NCI-H1930 (cell line): Measurements from ENCODE around the gene EIF2S2.

ENCODE experiments used
- DNase-seq, 2 experiments: peaks; one replicate each; lab custom pipeline; 2025; lab: John Stamatoyannopoulos, UW

The EIF2S2 gene

DNA sequence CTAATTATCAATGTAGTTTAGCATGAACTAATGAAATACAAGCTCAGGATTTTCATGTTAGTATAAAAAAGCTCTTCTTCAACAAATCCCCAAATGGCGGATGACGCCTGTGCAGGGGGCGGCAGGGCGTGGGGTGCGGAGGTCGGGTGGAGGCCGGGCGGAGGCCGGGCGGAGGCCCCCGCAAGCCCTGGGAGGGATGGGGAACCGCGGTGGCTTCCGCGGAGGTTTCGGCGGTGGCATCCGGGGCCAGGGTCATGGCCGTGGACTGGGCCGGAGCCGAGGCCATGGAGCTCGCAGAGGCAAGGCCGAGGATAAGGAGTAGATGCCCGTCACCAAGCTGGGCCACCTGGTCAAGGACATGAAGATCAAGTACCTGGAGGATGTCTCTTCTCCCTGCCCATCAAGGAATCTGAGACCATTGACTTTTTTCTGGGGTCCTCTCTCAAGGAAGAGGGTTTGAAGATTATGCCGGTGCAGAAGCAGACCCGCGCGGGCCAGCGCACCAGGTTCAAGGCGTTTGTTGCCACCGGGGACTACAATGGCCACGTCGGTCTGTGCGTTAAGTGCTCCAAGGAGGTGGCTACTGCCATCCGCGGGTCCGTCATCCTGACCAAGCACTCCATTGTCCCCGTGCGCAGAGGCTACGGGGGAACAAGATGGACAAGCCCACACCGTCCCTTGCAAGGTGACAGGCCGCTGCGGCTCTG lies 10.4 kb upstream of the EIF2S2 start:
- no peak for DNase-seq

- DNase-seq, result no peak
These were observed 8.2 kb upstream of the EIF2S2 start for GRCh38 chr20:34120213-34120612.

DNA sequence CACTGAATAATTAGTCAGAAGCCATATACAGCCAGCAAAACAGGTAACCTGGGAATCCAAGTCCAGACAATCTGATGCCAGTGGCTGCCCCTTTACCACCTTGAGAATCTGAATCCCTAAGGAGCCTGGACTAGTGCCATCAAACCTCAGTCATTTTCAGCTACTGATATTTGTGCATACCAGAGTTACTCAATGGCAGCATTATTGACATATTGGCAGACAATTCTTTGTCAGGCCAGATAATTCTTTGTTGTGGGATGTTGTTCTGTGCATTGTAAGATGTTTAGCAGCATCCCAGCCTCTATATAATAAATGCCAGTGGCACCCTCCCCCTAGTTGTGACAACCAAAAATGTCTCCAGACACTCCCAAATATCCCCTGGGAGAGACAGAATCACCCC lies 3.2 kb upstream of the EIF2S2 start:
- no peak for DNase-seq

DNA sequence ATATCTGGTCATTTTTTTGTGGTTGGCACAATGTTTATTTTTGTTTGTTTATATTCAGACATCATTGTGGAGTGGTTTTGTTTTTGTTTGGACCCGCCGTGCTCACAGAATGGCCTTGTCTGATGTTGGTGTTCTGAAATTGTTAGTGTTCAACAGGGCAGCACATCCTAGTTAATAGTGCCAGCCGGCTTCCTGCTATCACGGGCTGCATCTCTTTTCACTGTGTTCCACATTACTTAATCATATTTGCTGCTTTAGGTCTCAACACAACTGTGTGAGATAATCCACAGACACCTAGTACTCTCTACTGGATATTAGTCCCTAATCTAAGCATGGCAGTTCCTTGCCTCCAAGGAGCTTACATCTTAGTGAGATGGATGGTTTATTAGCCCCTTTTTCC lies 2.8 kb upstream of the EIF2S2 start:
- no peak for DNase-seq

DNA sequence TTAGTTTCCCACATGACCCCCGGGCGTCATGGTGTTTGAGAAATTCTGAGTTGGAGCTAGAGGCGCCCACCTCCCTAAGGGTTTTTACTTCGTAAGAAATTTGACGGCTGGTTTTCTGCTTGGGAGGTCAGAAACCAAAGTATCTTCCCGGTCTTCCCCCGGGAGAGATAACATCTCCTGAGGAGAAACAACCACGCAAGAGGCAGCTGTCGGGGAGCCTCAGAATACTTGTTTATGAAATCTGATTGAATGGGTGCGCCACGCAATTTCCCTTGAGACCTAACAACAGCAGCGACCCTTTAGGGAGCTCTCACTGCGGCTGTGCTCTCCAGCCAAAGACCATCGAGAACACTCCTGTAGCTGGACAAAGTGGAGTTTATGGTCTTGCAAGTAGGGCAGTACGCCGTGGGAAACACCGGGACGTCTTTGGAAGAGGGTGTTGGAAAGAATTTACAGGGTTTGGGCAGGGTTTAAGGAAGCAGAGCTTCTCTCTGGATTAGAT lies 608 bp upstream of the EIF2S2 start:
- peak in 1 of 2 experiments; percentile 61 for DNase-seq

DNA sequence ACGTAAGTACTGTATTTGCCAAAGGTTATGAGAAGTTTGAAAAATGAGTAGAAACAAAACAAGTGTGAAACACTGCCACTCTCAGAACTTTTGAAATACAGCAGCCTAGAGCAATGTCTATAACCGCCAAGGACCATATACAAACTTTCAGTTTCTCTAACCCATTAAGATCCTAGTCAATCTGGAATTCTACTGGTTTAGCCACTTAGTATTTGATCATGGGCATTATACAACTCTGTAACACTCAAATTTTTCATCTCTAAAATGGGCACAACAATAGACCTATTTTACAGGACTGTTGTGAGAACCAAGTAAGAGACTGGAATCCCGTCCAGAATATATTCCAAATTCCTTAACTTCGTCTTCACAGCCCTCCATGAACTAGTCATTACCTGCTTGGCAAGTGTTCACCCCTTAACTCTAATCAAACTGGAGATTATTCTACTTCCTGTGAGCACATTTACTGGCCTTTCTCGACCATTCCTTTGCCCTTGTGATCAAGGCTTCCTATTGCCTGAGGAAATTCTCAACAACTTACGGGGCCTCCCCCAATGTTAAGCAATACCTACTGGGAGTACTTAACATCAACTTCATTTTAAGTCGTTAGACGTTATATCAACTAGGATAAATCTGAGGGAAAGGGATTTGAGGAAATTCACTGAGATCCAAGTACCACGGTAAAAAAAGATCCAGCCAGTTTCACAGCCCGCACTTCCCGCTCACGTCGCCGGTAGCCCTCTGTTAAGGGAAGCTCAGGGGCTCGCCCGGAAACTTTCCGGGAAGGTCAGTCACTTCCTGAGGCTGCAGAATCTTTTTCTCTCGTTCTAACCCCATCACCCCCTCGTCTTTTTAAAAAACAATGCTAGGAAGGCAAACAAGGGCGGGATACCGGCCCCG lies 1.1 kb downstream of the EIF2S2 start:
- DNase-seq, result no peak

DNA sequence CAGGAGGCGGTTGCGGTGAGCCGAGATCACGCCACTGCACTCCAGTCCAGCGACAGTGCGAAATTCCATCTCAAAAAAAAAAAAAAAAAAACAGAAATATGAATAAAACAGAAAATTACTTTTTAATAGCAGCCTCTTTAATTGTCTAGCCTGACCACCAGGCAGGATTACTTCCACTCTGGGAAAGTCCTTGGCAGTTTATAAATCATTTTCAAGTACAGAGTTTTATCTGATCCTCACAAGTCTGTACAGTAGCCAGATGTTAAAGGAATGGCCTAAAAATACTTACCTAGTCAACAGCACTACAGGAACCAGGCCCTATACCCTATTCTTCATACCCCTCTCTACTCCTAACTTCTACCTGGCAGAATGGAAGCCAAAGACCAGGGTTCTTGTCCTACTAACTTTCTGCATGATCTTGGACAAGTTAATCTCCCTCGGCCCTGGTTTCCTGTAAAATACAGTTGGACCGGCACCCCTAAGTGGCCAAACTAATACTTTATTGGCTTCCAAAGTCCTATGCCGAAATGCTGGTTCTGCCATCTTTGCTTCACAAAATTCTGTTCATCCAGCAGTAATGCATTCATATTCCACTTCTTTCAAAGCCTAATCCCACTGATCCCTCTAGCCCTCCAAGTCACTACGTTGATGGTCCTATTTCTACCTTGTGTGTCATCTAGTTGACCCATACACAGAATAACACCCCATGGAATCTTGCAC lies 1.9 kb downstream of the EIF2S2 start:
- no peak for DNase-seq

- DNase-seq, result no peak
These were observed 2.6 kb downstream of the EIF2S2 start for GRCh38 chr20:34109442-34109841.

DNA sequence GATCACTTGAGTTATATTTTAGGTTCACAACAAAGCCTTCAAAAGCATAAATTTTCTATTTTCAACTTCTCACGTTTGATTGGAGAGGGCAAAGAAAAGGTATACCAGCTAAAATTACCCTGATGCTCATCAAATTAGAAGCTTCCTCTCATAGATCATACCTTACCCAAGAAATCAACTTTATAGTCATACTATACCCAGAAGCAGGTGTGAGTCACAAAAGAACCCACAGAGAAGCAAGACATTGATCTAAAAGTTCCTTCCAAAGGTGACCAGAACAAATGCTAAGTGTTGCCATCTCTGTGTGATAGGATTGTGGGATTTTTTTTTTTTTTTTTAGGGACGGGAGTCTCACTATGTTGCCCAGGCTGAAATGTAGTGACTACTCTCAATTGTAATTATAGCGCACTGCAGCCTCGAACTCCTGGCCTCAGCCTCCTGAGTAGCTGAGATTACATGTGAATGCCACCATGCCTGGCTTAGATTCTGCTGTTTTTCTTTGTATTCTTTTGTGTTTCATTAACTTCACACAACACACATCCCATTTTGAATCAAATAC lies 3.3 kb downstream of the EIF2S2 start:
- no peak for DNase-seq

DNA sequence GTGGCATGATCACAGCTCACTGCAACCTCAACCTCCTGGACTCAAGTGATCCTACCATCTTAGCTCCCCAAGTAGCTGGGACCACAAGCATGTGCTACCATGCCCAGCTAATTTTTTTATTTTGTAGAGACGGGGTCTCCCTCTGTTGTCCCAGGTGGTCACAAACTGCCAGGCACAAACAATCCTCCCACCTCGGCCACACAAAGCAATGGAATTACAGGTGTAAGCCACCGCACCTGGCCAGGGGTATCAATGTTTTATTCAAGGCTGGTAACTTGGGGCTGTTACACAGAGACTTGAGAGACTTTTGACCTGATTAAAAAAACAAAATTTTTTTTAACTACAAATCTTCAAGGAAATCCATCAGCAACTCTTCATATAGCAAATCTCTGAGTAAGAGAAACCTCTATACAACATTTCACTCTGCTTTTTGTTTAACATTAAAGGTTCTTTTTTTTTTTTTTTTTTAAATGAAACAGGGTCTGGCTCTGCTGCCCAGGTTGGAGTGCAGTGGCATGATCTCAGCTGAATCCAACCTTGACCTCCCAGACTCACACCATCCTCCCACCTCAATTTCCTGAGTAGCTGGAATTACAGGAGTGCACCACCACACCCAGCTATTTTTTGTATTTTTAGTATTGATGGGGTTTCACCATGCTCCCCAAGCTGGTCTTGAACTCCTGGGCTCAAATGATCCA lies 5.9 kb downstream of the EIF2S2 start:
- no peak for DNase-seq

DNA sequence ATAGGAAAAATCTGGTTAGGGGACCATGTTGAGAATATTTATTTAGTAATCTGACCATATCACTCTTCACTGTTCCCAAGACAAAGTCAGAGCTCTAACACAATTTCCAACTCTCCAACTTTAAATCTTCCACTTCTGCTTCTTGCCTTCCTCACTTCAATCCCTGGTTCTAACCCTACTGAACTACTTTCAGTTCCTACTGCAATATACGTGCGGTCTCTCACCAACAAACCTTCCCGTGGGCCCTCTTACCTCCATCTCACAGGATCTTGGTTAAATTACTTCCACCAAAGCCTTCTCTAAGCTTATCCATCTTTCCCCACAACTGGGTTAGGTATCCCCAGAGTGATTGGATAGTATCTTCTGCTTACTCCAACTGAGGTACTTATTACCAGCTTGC lies 8.0 kb downstream of the EIF2S2 start:
- no peak for DNase-seq

DNA sequence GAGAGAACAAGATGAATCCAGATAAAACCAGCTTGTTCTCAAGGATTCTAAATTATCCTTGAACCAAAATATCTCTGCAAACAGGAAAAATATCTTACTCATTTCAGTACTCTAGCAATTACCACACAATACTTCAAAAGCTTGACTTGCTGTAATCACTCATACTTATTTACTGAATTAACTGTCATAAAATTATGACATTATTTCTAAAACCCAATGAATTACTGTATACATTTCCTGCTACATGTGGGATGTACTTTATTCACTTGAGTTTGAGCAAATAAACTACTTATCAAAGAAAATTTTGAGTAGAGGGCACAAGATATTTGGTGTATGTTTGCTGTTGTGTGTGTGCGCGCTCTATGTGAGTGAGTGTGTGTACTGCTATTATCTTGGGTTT lies 9.7 kb downstream of the EIF2S2 start:
- no peak for DNase-seq

GRCh38 chr20:34100576-34100975 lies 11.5 kb downstream of the EIF2S2 start:
- no peak for DNase-seq

GRCh38 chr20:34099675-34100074 lies 12.4 kb downstream of the EIF2S2 start:
- no peak for DNase-seq

DNA sequence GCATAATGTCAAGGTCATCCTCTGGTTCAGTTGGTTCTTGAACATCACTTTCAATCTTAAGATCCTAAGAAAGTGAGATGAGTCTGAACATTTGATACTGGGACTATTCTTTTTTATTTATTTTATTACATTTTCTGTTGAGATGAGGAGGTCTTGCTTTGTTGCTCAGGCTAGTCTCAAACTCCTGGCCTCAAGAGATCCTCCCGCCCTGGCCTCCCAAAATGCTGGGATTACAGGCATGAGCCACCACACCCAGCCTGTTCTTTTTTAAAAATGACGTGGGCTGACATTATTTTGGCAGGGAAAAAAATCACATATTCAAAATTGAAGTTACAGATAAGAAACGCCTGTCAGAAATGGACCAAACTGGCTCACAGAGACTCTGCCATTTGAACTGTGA lies 13.5 kb downstream of the EIF2S2 start:
- no peak for DNase-seq

GRCh38 chr20:34096699-34097444 lies 15.2 kb downstream of the EIF2S2 start:
- DNase-seq, result no peak

DNA sequence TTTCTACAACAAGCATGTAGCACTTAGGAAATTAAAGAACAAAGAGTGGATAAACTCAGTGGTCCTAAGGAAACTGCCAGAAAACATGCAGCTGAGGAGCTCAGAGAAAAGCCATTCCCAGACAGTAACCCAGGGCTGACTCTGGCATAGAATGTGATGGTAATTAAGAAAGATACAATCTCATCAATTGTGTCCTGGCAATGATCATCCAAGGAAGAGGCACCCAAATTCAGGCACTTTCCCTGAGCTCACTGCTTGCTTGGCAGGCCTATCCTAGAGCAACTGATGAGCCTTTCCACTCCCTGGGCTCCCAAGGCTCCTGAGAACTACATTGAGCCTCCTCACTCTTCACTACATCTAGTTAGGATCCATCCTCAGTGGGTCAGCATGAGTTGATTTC lies 16.2 kb downstream of the EIF2S2 start:
- DNase-seq, result no peak

DNA sequence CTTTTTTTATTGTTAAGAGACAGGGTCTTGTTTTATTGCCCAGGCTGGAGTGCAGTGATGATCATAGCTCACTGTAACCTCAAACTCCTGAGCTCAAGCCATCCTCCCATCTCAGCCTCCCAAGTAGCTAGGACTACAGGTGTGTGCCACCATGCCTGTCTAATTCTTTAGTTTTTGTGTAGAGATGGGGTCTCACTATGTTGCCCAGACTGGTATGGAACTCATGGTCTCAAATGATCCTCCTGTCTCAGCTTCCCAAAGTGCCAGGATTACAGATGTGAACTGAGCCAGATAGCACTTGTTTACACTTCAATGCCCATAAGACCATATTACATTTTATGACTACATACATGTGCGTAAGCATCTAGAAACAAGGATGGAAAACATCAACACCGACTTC lies 18.1 kb downstream of the EIF2S2 start:
- DNase-seq, result no peak

GRCh38 chr20:34091637-34092200 lies 20.3 kb downstream of the EIF2S2 start:
- no peak for DNase-seq

DNA sequence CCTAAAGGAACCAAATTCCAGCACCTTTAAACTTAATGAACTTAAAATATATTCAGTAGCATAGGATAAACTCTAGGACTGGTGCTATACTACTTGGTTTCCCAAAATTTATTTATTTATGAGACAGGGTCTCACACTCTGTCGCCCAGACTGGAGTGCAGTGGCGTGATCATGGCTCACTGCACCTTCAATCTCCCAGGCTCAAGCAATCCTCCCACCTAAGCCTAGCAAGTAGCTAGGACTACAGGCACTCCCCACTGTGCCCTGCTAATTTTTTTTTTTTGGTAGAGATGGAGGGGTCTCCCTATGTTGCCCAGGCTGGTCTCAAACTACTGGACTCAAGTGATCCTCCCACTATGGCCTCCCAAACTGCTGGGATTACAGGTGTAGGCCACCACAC lies 21.4 kb downstream of the EIF2S2 start:
- DNase-seq, result no peak
